ENCODE measurements around the gene CTDSPL2. TPM values are rescaled to one million over a fixed set of nuclear protein-coding genes. Genes with fewer than 3 reads are reported as not detected.
A peak's percentile ranks its signal among the peaks of the same experiment; 100 is the strongest.
"Not testable (repeated sequence)": the region's sequence is repeated elsewhere in the genome, so short reads cannot be mapped to it uniquely, and the experiment has no call there.

Gene CTDSPL2
- polyA plus RNA-seq, 2 of the 4 experiments (the other 2 are of a cell fraction) = 15.4 to 50.1 TPM

DNA sequence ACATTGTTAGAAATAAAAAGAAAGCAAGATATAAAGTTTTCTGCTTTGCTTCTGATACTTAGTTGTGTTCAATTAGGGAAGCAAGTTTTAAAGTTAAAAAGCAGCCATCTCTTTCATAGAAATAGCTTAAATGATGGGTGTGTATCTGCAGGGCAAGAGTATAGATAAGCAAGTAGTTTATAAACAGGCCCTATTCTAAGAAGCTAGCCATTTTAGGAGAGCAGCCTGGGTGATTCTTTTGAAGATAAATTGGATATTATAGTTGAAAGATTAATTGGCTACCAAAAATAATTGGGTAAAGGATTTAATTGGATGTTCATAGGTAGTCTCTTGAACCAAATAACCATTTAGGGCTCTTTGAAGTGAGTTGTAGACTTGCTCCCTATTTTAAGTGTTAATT is 115.2 kb downstream of the CTDSPL2 start:
- Histone ChIP-seq H3K4me1 (peaks cover 33% of the 10 kb centered on the region), H3K27ac (no peak overlapping the region), H3K4me2 (no peak overlapping the region), H3K4me3 (no peak overlapping the region), H3K9me3 (no peaks in the 10 kb centered on the region)
- ATAC-seq = no peak
- ChIA-PET POLR2A (no interaction called here), CTCF (interaction anchor here (2.0 kb wide), 1 partner anchor 10 kb away, joined by 6 read pairs; no protein-coding TSS in a partner anchor)
- DNase-seq (ENCODE audit: low read depth in 1 of 2, low spot score in 1 of 2) = no peak
- TF ChIP-seq, protein P1, sequence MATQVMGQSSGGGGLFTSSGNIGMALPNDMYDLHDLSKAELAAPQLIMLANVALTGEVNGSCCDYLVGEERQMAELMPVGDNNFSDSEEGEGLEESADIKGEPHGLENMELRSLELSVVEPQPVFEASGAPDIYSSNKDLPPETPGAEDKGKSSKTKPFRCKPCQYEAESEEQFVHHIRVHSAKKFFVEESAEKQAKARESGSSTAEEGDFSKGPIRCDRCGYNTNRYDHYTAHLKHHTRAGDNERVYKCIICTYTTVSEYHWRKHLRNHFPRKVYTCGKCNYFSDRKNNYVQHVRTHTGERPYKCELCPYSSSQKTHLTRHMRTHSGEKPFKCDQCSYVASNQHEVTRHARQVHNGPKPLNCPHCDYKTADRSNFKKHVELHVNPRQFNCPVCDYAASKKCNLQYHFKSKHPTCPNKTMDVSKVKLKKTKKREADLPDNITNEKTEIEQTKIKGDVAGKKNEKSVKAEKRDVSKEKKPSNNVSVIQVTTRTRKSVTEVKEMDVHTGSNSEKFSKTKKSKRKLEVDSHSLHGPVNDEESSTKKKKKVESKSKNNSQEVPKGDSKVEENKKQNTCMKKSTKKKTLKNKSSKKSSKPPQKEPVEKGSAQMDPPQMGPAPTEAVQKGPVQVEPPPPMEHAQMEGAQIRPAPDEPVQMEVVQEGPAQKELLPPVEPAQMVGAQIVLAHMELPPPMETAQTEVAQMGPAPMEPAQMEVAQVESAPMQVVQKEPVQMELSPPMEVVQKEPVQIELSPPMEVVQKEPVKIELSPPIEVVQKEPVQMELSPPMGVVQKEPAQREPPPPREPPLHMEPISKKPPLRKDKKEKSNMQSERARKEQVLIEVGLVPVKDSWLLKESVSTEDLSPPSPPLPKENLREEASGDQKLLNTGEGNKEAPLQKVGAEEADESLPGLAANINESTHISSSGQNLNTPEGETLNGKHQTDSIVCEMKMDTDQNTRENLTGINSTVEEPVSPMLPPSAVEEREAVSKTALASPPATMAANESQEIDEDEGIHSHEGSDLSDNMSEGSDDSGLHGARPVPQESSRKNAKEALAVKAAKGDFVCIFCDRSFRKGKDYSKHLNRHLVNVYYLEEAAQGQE (IDR thresholded peaks at IDR 0.05) = no peak
- no peak for FAIRE-seq

DNA sequence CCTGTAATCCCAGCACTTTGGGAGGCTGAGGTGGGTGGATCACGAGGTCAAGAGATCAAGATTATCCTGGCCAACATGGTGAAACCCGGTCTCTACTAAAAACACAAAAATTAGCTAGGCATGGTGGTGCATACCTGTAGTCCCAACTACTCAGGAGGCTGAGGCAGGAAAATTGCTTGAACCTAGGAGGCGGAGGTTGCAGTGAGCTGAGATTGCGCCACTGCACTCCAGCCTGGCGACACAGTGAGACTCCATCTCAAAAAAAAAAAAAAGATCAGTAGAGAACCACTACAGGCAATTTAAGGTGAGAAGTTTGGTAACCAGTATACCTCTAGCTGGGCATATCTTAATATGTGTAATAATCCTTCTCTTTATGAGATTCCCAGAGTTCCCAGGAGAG is 117.3 kb downstream of the CTDSPL2 start:
- POLR2A ChIA-PET = interaction anchor here (0.7 kb wide), 1 partner anchor 169 kb away, joined by 7 read pairs; no protein-coding TSS in a partner anchor
- CTCF ChIA-PET = interaction anchor here (1.3 to 2.4 kb wide), 3 partner anchors 11 to 14 kb away, joined by 4 to 11 read pairs (median 10); no protein-coding TSS in a partner anchor

DNA sequence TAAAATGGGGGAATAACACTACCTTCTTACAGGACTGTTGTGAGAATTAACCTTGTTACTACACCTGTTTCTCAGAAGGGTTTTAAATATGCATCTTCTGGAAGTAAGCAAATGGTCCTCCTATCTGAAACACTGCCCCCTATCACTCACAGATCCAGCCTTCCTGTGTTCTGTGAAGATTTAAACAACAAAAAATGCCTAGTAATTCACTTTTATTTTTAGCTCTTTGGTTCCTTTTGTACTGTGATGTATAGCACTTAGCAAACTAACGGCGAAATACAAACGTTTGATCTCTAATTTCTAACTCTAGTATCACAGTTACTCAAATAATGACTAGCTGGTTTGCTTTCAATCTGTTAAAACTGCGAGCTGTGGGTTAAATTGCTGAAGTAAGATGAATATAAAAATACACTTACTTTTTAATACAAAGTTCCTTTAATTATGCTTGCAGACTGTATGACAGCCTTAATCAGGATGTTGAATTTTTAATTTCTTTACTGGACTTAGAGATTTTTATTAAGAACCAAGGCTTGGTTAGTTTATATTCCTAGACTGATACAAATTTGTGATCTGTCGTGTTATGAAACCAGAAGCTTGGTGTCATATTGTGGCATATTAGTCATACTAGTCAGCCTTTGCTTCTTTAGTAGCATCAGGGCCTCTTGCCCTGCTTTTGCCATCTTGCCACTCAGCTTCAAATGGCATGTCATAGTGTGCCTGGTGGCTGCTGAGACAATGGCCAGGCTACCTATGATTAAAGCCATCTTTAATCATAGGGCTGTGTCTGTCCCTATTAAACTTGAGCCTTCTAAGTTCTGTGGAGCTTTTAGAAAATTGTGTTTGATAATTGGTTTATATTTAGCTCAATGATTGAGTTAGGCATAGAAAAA is 118.7 kb downstream of the CTDSPL2 start:
- no peak overlapping the region for H3K4me3 ChIP-seq
- FAIRE-seq (no peak), DNase-seq (ENCODE audit: low read depth in 1 of 2, low spot score in 1 of 2) (no peak), ATAC-seq (peak; percentile 52 to 61; a peak in 5 of 6 replicates)
- 54% methylated on average over 5 of the region's 5 CpGs for WGBS (ENCODE audit: missing lambda C conversion rate)
- no peaks in the 10 kb centered on the region for H3K9me3 ChIP-seq
- H3K4me2 ChIP-seq = no peak overlapping the region
- H3K27ac ChIP-seq = no peak overlapping the region
- H3K4me1 ChIP-seq = peaks cover 23% of the 10 kb centered on the region
- TF ChIP-seq, protein P2, sequence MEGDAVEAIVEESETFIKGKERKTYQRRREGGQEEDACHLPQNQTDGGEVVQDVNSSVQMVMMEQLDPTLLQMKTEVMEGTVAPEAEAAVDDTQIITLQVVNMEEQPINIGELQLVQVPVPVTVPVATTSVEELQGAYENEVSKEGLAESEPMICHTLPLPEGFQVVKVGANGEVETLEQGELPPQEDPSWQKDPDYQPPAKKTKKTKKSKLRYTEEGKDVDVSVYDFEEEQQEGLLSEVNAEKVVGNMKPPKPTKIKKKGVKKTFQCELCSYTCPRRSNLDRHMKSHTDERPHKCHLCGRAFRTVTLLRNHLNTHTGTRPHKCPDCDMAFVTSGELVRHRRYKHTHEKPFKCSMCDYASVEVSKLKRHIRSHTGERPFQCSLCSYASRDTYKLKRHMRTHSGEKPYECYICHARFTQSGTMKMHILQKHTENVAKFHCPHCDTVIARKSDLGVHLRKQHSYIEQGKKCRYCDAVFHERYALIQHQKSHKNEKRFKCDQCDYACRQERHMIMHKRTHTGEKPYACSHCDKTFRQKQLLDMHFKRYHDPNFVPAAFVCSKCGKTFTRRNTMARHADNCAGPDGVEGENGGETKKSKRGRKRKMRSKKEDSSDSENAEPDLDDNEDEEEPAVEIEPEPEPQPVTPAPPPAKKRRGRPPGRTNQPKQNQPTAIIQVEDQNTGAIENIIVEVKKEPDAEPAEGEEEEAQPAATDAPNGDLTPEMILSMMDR (IDR thresholded peaks at IDR 0.05) = peak; percentile 40; the same call in 2 of the 3 replicates
- TF ChIP-seq CHD2 (IDR thresholded peaks at IDR 0.05; ENCODE audit: low read length, partially characterized antibody) = no peak
- POLR2A ChIA-PET = interaction anchor here (2.1 kb wide), 1 partner anchor 9 kb away, joined by 14 read pairs; the partner anchor contains the start of gene EIF3J
- CTCF ChIA-PET = interaction anchor here (0.8 to 2.4 kb wide), 6 partner anchors 9 to 108 kb away, joined by 3 to 11 read pairs (median 4); partner anchors contain the start of gene EIF3J

More for the DNA sequence above, 117.3 kb downstream of the CTDSPL2 start:
- H3K27ac ChIP-seq; FAIRE-seq; H3K9me3 ChIP-seq; H3K4me3 ChIP-seq; H3K4me2 ChIP-seq; DNase-seq (ENCODE audit: low read depth in 1 of 2, low spot score in 1 of 2): not testable (repeated sequence)
- 83% methylated on average over 5 of the region's 5 CpGs for WGBS (ENCODE audit: missing lambda C conversion rate)
- peaks cover 28% of the 10 kb centered on the region for H3K4me1 ChIP-seq
- ATAC-seq = peak in 1 of 2 experiments; percentile 31; a peak in 2 of 6 replicates

DNA sequence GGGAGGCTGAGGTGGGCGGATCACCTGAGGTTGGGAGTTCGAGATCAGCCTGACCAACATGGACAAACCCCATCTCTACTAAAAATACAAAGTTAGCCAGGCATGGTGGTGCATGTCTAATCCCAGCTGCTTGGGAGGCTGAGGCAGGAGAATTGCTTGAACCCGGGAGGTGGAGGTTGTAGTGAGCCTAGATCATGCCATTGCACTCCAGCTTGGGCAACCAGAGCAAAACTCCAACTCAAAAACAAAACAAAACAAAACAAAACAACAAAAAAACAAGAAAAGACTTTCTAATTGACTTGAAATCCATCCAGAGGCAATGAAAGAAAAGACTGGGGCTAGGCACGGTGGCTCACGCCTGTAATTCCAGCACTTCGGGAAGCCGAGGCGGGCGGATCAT is 121.7 kb downstream of the CTDSPL2 start:
- peaks cover 10% of the 10 kb centered on the region; the same call in 1 of the 3 replicates for H3K4me1 ChIP-seq
- POLR2A ChIA-PET = interaction anchor here (1.1 kb wide), 1 partner anchor 12 kb away, joined by 3 read pairs; the partner anchor contains the start of gene EIF3J
- H3K4me2 ChIP-seq; H3K9me3 ChIP-seq; DNase-seq (ENCODE audit: low read depth in 1 of 2, low spot score in 1 of 2); ATAC-seq; H3K4me3 ChIP-seq; H3K27ac ChIP-seq; FAIRE-seq: not testable (repeated sequence)
- WGBS (ENCODE audit: missing lambda C conversion rate) = 98% methylated on average over 9 of the region's 9 CpGs
- CTCF ChIA-PET = interaction anchor here (1.0 to 1.6 kb wide), 4 partner anchors 8 to 35 kb away, joined by 3 to 6 read pairs (median 3); no protein-coding TSS in a partner anchor

DNA sequence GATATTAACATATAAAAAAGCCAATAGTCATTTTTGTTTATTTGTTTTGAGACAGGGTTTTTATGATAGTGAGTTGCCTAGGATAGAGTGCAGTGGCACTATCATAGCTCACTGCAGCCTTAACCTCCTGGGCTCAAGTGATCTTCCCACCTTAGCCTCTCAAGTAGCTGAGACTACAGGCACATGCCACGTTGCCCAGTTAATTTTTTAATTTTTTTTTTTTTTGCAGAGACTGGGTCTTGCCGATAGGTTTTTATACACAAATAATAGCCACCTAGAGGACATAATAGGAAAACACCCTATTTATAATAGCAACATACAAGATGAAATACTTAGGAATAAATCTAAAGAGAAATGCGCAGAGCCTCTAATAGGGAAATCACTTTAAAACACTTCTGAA is 122.8 kb downstream of the CTDSPL2 start:
- peak overlapping the region; percentile 21; the same call in 1 of the 3 replicates for H3K4me2 ChIP-seq
- TF ChIP-seq, protein P2 (IDR thresholded peaks at IDR 0.05) = peak; percentile 28; the same call in 2 of the 3 replicates
- TF ChIP-seq RFX5 (IDR thresholded peaks at IDR 0.05) = no peak
- POLR2A ChIA-PET = interaction anchor here (1.1 kb wide), 1 partner anchor 13 kb away, joined by 3 read pairs; the partner anchor contains the start of gene EIF3J
- peak; percentile 64 to 84; a peak in 4 of 6 replicates for ATAC-seq
- CTCF ChIA-PET = interaction anchor here (0.6 to 1.6 kb wide), 8 partner anchors 9 to 223 kb away, joined by 3 to 8 read pairs (median 3); no protein-coding TSS in a partner anchor
- no peak for FAIRE-seq
- H3K4me1 ChIP-seq = 0 out of 3 replicates have a peak, but pooled peaks cover 4% of the 10 kb centered on the region
- DNase-seq (ENCODE audit: low read depth in 1 of 2, low spot score in 1 of 2) = peak in 1 of 2 experiments; percentile 52
- 34% methylated on average over 3 of the region's 3 CpGs for WGBS (ENCODE audit: missing lambda C conversion rate)
- no peak overlapping the region for H3K27ac ChIP-seq
- no peak overlapping the region for H3K4me3 ChIP-seq
- no peaks in the 10 kb centered on the region for H3K9me3 ChIP-seq
